Nephron (organoid): ENCODE data around the gene KAT6B.

Source experiments
- H3K27ac Mint-ChIP-seq, 3 experiments: 2 replicates each; pipeline ENCODE4 v1.8.0; 2020; ENCODE audit warnings: mixed read lengths in 3 of 3, mild to moderate bottlenecking in 2 of 3, moderate library complexity in 1 of 3
- H3K27me3 Mint-ChIP-seq: 2 replicates; pipeline ENCODE4 v1.8.0; 2021; ENCODE audit warnings: low read depth, mild to moderate bottlenecking, moderate library complexity, mixed read lengths
- H3K36me3 Mint-ChIP-seq: 2 replicates; pipeline ENCODE4 v1.8.0; 2020; ENCODE audit warnings: low read depth, mixed read lengths
- H3K4me1 Mint-ChIP-seq: 2 replicates; pipeline ENCODE4 v1.8.0; 2020; ENCODE audit warnings: mixed read lengths
- H3K4me3 Mint-ChIP-seq, 3 experiments: 2 replicates each; pipeline ENCODE4 v1.8.0; 2020; ENCODE audit warnings: mild to moderate bottlenecking in 3 of 3, mixed read lengths in 3 of 3, moderate library complexity in 2 of 3
- H3K9me3 Mint-ChIP-seq: 2 replicates; pipeline ENCODE4 v1.8.0; 2020; ENCODE audit warnings: mixed read lengths
- CTCF ChIP-seq, 3 experiments: fragments of 200-600 bp; sonication (generic); IDR thresholded peaks; one replicate each; pipeline ENCODE4 v1.5.0; 2021; ENCODE audit warnings: antibody characterized with exemption in 3 of 3; ENCODE audit not compliant: unreplicated experiment in 3 of 3

The KAT6B gene

GRCh38 chr10:74831518-74832120 lies 5.2 kb downstream of the KAT6B start:
- H3K4me3 Mint-ChIP-seq, result peak overlapping the region in 1 of 3 experiments; percentile 7
- TF ChIP-seq CTCF (IDR thresholded peaks at IDR 0.05; ENCODE audit: unreplicated experiment in 3 of 3), result no peak
- H3K27ac Mint-ChIP-seq, result peak overlapping the region; percentile 1 to 17 (median 9)
- no peaks in the 10 kb centered on the region for H3K9me3 Mint-ChIP-seq
- peaks cover 58% of the 10 kb centered on the region for H3K36me3 Mint-ChIP-seq
- H3K4me1 Mint-ChIP-seq, result peaks cover 49% of the 10 kb centered on the region
- H3K27me3 Mint-ChIP-seq, result no peaks in the 10 kb centered on the region

- Mint-ChIP-seq H3K27ac (no peak overlapping the region), H3K4me1 (peaks cover 53% of the 10 kb centered on the region), H3K4me3 (no peak overlapping the region), H3K27me3 (no peaks in the 10 kb centered on the region), H3K9me3 (no peaks in the 10 kb centered on the region), H3K36me3 (peaks cover 64% of the 10 kb centered on the region)
- TF ChIP-seq CTCF (IDR thresholded peaks at IDR 0.05; ENCODE audit: unreplicated experiment in 3 of 3), result no peak
These were observed 9.6 kb downstream of the KAT6B start for GRCh38 chr10:74835963-74836362.

- Mint-ChIP-seq H3K27ac (peak overlapping the region in 2 of 3 experiments; percentile 45 to 62), H3K27me3 (no peaks in the 10 kb centered on the region), H3K9me3 (no peaks in the 10 kb centered on the region), H3K36me3 (peaks cover 61% of the 10 kb centered on the region), H3K4me1 (peaks cover 50% of the 10 kb centered on the region), H3K4me3 (no peak overlapping the region)
- no peak for TF ChIP-seq CTCF (IDR thresholded peaks at IDR 0.05; ENCODE audit: unreplicated experiment in 3 of 3)
These were observed 10.5 kb downstream of the KAT6B start for GRCh38 chr10:74836877-74837276.

- Mint-ChIP-seq H3K27ac (peak overlapping the region in 2 of 3 experiments; percentile 17 to 44), H3K9me3 (no peaks in the 10 kb centered on the region), H3K4me1 (peaks cover 50% of the 10 kb centered on the region), H3K4me3 (no peak overlapping the region), H3K27me3 (no peaks in the 10 kb centered on the region), H3K36me3 (peaks cover 67% of the 10 kb centered on the region)
- no peak for TF ChIP-seq CTCF (IDR thresholded peaks at IDR 0.05; ENCODE audit: unreplicated experiment in 3 of 3)
These were observed 11.3 kb downstream of the KAT6B start for GRCh38 chr10:74837743-74838142.

GRCh38 chr10:74839708-74840107 lies 13.3 kb downstream of the KAT6B start:
- peaks cover 72% of the 10 kb centered on the region for H3K36me3 Mint-ChIP-seq
- no peak overlapping the region for H3K27ac Mint-ChIP-seq
- no peak for TF ChIP-seq CTCF (IDR thresholded peaks at IDR 0.05; ENCODE audit: unreplicated experiment in 3 of 3)
- no peaks in the 10 kb centered on the region for H3K9me3 Mint-ChIP-seq
- H3K4me3 Mint-ChIP-seq, result no peak overlapping the region
- H3K4me1 Mint-ChIP-seq, result peaks cover 39% of the 10 kb centered on the region
- H3K27me3 Mint-ChIP-seq, result no peaks in the 10 kb centered on the region

- Mint-ChIP-seq H3K27ac (no peak overlapping the region), H3K27me3 (no peaks in the 10 kb centered on the region), H3K4me3 (no peak overlapping the region), H3K36me3 (peaks cover 63% of the 10 kb centered on the region), H3K4me1 (peaks cover 31% of the 10 kb centered on the region), H3K9me3 (no peaks in the 10 kb centered on the region)
- no peak for TF ChIP-seq CTCF (IDR thresholded peaks at IDR 0.05; ENCODE audit: unreplicated experiment in 3 of 3)
These were observed 15.0 kb downstream of the KAT6B start for GRCh38 chr10:74841265-74841973.
